ENCODE data around the gene CCKAR. TPM values are rescaled to one million over a fixed set of nuclear protein-coding genes. Genes with fewer than 3 reads are reported as not detected.

The CCKAR gene
- total and polyA plus RNA-seq, 2 of the 8 experiments (the other 6 are each of a cell fraction or from before 2014, with no cell fraction given), result not detected

DNA sequence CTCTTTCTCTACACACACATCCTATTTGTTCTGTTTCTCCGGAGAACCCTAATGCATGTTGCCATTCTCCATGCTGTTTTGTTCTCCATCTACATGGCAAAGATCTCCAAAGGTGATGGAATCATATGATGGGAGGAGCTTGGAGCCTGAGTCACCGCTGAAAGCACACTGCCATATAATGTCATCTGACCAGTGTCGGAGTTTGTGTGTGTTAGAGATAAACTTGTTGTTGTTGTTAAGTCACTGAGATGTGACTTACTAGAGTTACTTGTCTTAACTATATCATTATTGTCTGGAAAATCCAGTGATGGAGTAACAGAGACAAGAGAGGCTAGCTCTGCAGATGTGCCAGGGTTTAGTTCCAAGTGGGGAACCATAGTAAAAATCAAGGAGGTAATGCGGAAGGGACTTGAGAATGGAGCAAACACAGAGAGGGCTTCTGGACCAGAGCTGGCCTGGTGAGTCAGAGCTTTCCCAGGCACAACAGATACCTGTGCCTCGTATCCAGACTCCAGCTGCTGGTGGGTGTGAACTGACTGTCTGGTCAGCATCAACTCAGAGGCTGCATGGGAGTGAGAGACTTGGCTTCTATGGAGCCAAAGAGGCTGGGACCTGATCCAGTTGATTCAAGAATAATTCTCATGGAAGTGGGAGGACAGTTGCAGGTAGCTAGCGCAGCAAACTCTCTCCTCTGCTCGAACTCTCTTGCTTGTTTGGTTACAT lies 30.6 kb upstream of the CCKAR start (continued):
- TF ChIP-seq, protein P1, sequence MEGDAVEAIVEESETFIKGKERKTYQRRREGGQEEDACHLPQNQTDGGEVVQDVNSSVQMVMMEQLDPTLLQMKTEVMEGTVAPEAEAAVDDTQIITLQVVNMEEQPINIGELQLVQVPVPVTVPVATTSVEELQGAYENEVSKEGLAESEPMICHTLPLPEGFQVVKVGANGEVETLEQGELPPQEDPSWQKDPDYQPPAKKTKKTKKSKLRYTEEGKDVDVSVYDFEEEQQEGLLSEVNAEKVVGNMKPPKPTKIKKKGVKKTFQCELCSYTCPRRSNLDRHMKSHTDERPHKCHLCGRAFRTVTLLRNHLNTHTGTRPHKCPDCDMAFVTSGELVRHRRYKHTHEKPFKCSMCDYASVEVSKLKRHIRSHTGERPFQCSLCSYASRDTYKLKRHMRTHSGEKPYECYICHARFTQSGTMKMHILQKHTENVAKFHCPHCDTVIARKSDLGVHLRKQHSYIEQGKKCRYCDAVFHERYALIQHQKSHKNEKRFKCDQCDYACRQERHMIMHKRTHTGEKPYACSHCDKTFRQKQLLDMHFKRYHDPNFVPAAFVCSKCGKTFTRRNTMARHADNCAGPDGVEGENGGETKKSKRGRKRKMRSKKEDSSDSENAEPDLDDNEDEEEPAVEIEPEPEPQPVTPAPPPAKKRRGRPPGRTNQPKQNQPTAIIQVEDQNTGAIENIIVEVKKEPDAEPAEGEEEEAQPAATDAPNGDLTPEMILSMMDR (IDR thresholded peaks at IDR 0.05; ENCODE audit: control extremely low read depth in 1 of 3, insufficient read depth in 1 of 3, low read depth in 1 of 3, low read length in 3 of 3), result no peak
- no peak for TF ChIP-seq EZH2 (IDR thresholded peaks at IDR 0.05; ENCODE audit: low read depth, low read length, severe bottlenecking)
- TF ChIP-seq CTBP2 (IDR thresholded peaks at IDR 0.05; ENCODE audit: borderline replicate concordance, insufficient read depth, insufficient read length, low read length), result no peak
- no peak for TF ChIP-seq TEAD4 (IDR thresholded peaks at IDR 0.05; ENCODE audit: low read depth, low read length)
- no peak for TF ChIP-seq GTF2F1 (IDR thresholded peaks at IDR 0.05; ENCODE audit: borderline replicate concordance, low read depth, low read length)
- no peak for TF ChIP-seq CEBPB (IDR thresholded peaks at IDR 0.05; ENCODE audit: low read depth, low read length)
